RWPE1 (cell line): ENCODE results near the gene TULP3.
A peak's percentile ranks its signal among the peaks of the same experiment; 100 is the strongest.

Source experiments
- CTCF ChIA-PET: fragments of 350-600 bp; sonication (Branson Sonifier 250); formaldehyde crosslinking; extraction: SDS; loops from one replicate; lab custom pipeline; 2021; lab: Yijun Ruan, JAX
- POLR2A ChIA-PET: fragments of 400-600 bp; formaldehyde crosslinking; extraction: SDS; loops from one replicate; lab custom pipeline; 2020; ENCODE audit warnings: antibody characterized with exemption; ENCODE audit not compliant: low non-redundant PET; lab: Yijun Ruan, JAX
- DNase-seq: peaks from one replicate; pipeline ENCODE4 v3.0.0; 2012; ENCODE audit warnings: low spot score
- H3K27ac ChIP-seq: fragments of 450-650 bp; 2 replicates; pipeline ENCODE4 v1.5.1; 2017
- CTCF ChIP-seq: fragments of 450-650 bp; conservative IDR thresholded peaks from 2 replicates; pipeline ENCODE4 v1.5.1; 2017; ENCODE audit warnings: low read depth, mild to moderate bottlenecking

The TULP3 gene

GRCh38 chr12:2853626-2854025, 37.1 kb upstream of the TULP3 start:
- TF ChIP-seq CTCF: peak; percentile 40
- H3K27ac ChIP-seq: no peak overlapping the region
- ChIA-PET CTCF (interaction anchor here (0.5 to 2.0 kb wide), 5 partner anchors 9 to 92 kb away, joined by 3 to 13 read pairs (median 4); no protein-coding TSS in a partner anchor), POLR2A (no interaction called here)
- peak; percentile 69 for DNase-seq

- no peak overlapping the region for H3K27ac ChIP-seq
- TF ChIP-seq CTCF: no peak
- CTCF ChIA-PET: interaction anchor here (0.6 to 2.0 kb wide), 3 partner anchors 9 to 38 kb away, joined by 4 to 13 read pairs (median 5); no protein-coding TSS in a partner anchor
- no peak for DNase-seq
- POLR2A ChIA-PET: no interaction called here
Measured at GRCh38 chr12:2854669-2855453, 35.8 kb upstream of the TULP3 start.

- CTCF ChIA-PET: no interaction called here
- POLR2A ChIA-PET: no interaction called here
- no peak overlapping the region for H3K27ac ChIP-seq
- DNase-seq: no peak
- TF ChIP-seq CTCF: no peak
Measured at GRCh38 chr12:2855546-2855945, 35.1 kb upstream of the TULP3 start.

GRCh38 chr12:2856051-2856450, 34.6 kb upstream of the TULP3 start:
- H3K27ac ChIP-seq: no peak overlapping the region
- CTCF ChIA-PET: no interaction called here
- POLR2A ChIA-PET: no interaction called here
- TF ChIP-seq CTCF: no peak
- no peak for DNase-seq

GRCh38 chr12:2857021-2857431, 33.7 kb upstream of the TULP3 start, which contains the start of gene TEX52:
Gene TEX52, minus strand, starts transcription at chr12:2857039. Its CDS starts 13 bp downstream, at chr12:2857026.
- TF ChIP-seq CTCF: no peak
- no peak within 1 kb of the TSS for H3K27ac ChIP-seq
- no peak for DNase-seq
- POLR2A ChIA-PET: no interaction called here
- CTCF ChIA-PET: no interaction called here

GRCh38 chr12:2857576-2857975, 33.1 kb upstream of the TULP3 start:
- ChIA-PET CTCF (no interaction called here), POLR2A (interaction anchor here (0.7 kb wide), 2 partner anchors 9 to 131 kb away, joined by 3 read pairs; no protein-coding TSS in a partner anchor)
- H3K27ac ChIP-seq: no peak overlapping the region
- DNase-seq: no peak
- no peak for TF ChIP-seq CTCF
